ENCODE results near the gene ZNF672. TPM values are rescaled to one million over a fixed set of nuclear protein-coding genes. Genes with fewer than 3 reads are reported as not detected.

Gene ZNF672
- total and polyA plus RNA-seq, 8 donors = 16.2 to 35.5 (median 20.1) TPM

DNA sequence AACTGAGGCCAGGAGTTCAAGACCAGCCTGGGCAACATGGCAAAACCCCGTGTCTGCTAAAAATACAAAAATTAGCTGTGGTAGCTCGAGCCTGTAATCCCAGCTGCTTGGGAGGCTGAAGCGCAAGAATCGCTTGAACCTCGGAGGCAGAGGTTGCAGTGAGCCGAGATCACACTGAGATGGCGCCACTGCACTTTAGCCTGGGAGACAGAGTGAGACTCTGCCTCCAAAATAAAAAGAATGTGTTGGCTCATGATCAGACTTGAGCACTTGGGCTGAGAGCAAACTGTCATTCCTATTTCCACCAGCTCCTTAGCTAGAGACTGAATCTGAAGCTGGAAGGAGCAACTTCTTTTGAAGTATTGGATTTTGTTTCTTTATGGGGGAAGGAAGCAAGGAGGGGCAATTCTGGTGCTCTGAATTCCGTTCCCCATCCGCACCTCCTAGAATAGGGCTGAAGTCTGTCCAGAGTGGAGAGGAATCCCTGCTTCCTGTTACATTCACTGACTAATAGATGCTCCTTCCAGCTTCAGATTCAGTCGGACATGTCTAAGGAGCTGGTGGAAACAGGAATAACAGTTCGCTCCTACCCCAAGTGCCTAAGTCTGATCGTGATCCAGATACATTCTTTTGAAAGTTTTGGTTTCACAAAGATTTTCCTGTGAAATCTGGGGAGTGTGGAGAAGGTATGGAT lies 3.8 kb downstream of the ZNF672 start:
- Histone ChIP-seq H3K4me1 (peaks cover 10 to 49% of the 10 kb centered on the region in 2 donors), H3K4me3 (no peak overlapping the region), H3K27ac (peak overlapping the region; percentile 7 to 22), H3K27me3 (no peaks in the 10 kb centered on the region), H3K36me3 (peaks cover 0 to 35% of the 10 kb centered on the region in 2 donors), H3K9me3 (no peaks in the 10 kb centered on the region)
- intact Hi-C loops (cut with DNase I) = no loop called here
- ATAC-seq (no peak), DNase-seq (peak in 1 of 4 donors; percentile 66)
- TF ChIP-seq CTCF (IDR thresholded peaks at IDR 0.05) = peak; percentile 26 to 34

GRCh38 chr1:248842781-248843331 lies 4.8 kb downstream of the ZNF672 start:
- ATAC-seq = no peak
- no peak for TF ChIP-seq CTCF (IDR thresholded peaks at IDR 0.05)
- peaks cover 5 to 39% of the 10 kb centered on the region in 2 donors for H3K4me1 ChIP-seq
- peaks cover 0 to 45% of the 10 kb centered on the region in 2 donors for H3K36me3 ChIP-seq
- peak overlapping the region in 1 of 2 donors; percentile 22 for H3K27ac ChIP-seq
- intact Hi-C loops (cut with DNase I) = no loop called here
- H3K4me3 ChIP-seq = no peak overlapping the region
- H3K27me3 ChIP-seq = no peaks in the 10 kb centered on the region
- no peak for DNase-seq
- H3K9me3 ChIP-seq = no peaks in the 10 kb centered on the region

- intact Hi-C loops (cut with DNase I) = no loop called here
- no peak overlapping the region for H3K4me3 ChIP-seq
- H3K36me3 ChIP-seq = peaks cover 0 to 53% of the 10 kb centered on the region in 2 donors
- no peak for DNase-seq
- no peaks in the 10 kb centered on the region for H3K9me3 ChIP-seq
- peaks cover 5 to 38% of the 10 kb centered on the region in 2 donors for H3K4me1 ChIP-seq
- TF ChIP-seq CTCF (IDR thresholded peaks at IDR 0.05) = no peak
- no peaks in the 10 kb centered on the region for H3K27me3 ChIP-seq
- no peak for ATAC-seq
- no peak overlapping the region for H3K27ac ChIP-seq
These were observed 5.7 kb downstream of the ZNF672 start for GRCh38 chr1:248843687-248844086.

- Histone ChIP-seq H3K36me3 (peaks cover 0 to 62% of the 10 kb centered on the region in 2 donors), H3K27me3 (no peaks in the 10 kb centered on the region), H3K9me3 (no peaks in the 10 kb centered on the region), H3K27ac (no peak overlapping the region), H3K4me1 (peaks cover 1 to 33% of the 10 kb centered on the region in 2 donors), H3K4me3 (no peak overlapping the region)
- intact Hi-C loops (cut with DNase I) = no loop called here
- no peak for DNase-seq
- no peak for TF ChIP-seq CTCF (IDR thresholded peaks at IDR 0.05)
- ATAC-seq = no peak
These were observed 6.5 kb downstream of the ZNF672 start for GRCh38 chr1:248844526-248844925.

DNA sequence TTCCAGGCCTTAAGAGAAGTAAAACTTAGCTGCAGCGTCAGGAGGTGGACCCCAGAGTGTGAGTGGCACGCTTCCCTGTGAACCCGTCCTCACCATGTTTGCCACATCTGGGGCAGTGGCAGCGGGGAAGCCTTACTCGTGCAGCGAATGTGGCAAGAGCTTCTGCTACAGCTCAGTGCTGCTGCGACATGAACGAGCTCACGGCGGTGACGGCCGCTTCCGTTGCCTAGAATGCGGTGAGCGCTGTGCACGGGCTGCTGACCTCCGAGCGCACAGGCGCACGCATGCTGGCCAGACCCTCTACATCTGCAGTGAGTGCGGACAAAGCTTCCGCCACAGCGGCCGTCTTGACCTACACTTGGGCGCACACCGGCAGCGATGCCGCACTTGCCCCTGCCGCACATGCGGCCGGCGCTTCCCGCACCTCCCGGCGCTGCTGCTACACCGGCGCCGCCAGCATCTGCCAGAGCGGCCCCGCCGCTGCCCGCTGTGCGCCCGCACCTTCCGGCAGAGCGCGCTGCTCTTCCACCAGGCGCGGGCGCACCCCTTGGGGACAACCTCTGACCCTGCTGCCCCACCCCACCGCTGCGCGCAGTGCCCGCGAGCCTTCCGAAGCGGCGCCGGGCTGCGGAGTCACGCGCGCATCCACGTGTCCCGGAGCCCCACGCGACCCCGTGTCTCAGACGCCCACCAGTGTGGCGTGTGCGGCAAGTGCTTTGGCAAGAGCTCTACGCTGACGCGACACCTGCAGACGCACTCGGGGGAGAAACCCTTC lies 9.3 kb downstream of the ZNF672 start:
- intact Hi-C loops (cut with DNase I) = no loop called here

More for the DNA sequence above, 9.3 kb downstream of the ZNF672 start:
- Histone ChIP-seq H3K27me3 (no peaks in the 10 kb centered on the region), H3K27ac (no peak overlapping the region), H3K36me3 (peaks cover 0 to 85% of the 10 kb centered on the region in 2 donors), H3K9me3 (no peaks in the 10 kb centered on the region), H3K4me1 (peaks cover 0 to 5% of the 10 kb centered on the region in 2 donors), H3K4me3 (no peak overlapping the region)
- DNase-seq = no peak
- no peak for TF ChIP-seq CTCF (IDR thresholded peaks at IDR 0.05)
- no peak for ATAC-seq

Measured in left lung (tissue), 10 donors.